NCI-H1694 treated with DMSO at 0.1 percent for 48 hours (cell line): ENCODE data around the gene MEIKIN.

ENCODE experiments used
- DNase-seq: peaks from one replicate; lab custom pipeline; 2025; lab: John Stamatoyannopoulos, UW

MEIKIN gene

DNA sequence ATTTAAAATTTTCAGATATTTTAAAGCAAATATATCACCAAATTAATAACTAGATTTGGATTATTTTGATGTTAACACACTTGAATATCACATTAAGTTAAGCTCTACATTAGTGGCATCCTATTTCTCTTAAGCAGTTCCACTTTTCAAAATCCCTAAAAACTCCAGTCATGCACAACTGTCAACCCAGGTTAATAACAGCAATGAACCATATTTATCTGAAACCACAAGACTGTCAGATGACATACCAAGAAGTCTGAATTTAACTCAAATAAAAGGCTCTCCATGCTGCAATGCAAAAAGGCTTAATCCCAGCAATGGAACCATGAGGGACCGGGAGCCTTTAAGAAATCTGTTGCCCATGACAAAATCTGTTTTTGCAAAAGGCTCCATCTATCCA is 176.1 kb downstream of the MEIKIN start:
- no peak for DNase-seq

DNA sequence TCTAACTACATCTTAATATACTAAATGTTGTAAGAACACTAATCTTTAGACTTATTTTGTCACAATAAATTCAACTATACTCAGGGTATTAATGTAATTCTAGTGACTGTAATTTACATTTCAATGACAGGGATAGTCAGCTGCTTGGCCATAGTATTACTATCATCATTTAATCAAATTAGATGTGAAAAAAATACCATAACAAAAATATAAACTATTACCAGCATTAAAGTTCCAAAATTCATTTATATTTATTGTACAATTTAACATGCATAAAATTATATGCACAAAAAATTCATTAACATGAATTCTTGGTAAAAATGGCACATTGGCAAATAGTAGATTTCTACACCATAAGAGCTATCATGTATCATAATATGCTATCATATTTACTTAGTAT is 177.6 kb downstream of the MEIKIN start:
- no peak for DNase-seq

- no peak for DNase-seq
Observed at GRCh38 chr5:131766689-131767088, 178.8 kb downstream of the MEIKIN start.

DNA sequence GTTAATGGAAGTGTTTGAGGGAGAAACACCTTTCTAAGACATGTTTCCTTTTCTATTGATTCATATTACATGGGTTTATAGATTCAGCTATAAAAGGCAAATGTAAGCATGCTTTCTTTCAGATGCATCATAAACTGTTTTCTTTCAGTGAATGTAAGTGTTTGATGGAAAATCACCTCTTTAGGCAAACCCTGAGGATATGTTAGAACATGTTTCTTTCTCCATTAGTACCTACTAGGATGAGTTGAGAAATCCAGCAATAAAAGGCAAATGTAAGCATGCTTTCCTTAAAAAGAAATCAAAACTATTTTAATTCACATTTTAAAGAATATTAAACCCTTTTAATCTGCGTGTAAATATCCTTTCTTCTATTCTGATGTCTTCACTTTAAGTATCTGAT is 180.2 kb downstream of the MEIKIN start:
- no peak for DNase-seq

DNA sequence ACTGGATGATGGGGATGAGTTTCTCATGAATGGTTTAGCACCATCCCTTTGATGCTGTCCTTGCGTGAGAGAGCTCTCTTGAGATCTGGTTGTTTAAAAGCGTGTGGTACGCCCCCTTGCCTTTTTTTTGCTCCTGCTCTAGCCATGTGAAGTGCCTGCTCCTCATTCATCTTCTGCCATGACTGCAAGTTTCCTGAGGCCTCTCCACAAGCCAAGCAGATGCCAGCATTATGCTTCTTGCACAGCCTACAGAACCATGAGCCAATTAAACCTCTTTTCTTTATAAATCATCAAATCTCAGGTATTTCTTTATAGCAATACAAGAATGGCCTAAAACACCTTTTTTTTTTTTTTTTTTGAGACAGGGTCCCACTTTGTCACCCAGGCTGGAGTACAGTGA is 181.5 kb downstream of the MEIKIN start:
- no peak for DNase-seq

DNA sequence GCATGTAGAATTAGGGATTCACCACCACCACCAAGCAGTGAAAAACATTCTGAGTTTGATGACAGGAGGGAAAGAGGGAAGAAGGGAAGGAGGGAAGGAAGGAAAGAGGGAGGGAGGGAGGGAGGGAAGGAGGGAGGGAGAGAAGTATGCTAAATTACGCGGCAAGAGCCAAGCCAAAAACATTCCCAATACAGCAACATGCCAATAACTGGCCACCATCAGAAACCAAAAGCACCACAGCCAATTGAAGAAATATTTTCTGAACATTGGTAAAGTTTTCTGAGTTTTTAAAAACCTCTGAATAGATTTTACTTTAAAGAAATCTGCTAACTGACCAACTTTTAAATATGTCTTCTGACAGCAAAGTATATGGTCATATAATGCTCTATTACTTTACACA is 184.7 kb downstream of the MEIKIN start:
- no peak for DNase-seq

DNA sequence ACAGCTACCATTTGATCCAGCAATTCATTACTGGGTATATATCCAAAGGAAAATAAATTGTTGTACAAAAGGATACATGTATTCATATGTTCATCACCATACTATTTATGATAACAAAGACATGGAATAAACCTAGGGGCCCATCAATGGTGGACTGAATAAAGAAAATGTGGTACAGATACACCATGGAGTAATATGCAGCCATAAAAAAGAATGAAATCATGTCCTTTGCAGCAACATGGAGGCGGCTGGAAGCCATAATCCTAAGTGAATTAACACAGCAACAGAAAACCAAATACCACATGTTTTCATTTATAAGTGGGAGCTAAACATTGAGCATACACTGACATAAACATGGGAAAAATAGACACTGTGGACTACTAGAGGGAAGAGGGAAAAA is 185.8 kb downstream of the MEIKIN start:
- no peak for DNase-seq

DNA sequence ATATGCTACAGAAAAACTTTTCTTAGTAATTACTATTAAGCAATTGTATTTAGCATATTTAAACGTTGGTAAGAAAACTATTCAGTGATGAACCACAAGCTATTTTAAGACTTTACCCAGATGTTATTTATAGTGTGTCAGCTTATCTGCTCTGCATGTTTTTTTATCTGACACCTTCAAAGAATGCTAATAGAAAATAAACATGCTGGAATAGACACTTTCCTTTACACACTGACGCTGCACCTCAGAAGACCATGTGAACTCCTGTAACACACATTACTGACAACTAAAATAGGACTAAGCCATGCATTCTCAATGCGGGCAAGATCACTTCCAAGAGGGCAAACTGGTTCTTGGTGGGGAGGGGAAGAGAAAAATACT is 187.0 kb downstream of the MEIKIN start:
- DNase-seq: no peak

DNA sequence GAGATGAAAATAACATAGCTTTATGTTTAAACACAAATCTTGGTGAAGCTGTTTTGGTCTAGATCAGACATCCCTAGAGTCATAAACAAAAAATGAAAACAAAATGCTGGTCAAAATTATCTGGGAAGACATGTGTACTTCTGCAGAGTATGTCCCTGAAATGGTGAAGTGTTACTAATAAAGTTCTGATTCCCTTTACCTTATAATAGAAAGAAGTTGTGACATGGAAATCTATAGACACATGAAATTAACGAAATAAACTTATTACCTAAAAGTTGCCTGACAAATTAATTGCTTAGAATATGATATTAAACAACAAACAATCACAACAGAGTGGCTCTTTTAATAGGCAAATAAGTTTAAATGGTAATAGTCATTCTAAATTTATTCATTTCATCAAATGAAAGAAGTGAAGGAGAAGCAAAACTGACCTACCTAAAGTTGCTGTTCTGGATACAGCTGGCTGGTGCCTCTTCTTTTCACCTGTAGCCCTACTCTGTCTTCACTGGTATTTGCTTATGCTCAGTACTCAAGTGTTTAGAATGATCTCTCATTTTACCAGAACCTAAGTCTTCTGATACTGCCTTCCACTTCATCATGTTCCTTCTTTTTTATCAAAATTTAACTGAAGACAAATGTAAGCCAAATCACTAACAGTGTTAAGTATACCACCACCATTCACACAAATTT is 187.5 kb downstream of the MEIKIN start:
- no peak for DNase-seq
